Psoas muscle (tissue), 8 donors: ENCODE data around the gene FGFR2. TPM values are rescaled to one million over a fixed set of nuclear protein-coding genes. Genes with fewer than 3 reads are reported as not detected.

Source experiments
- ATAC-seq, 4 donors: fragments of 200-7000 bp; cut with Tn5 transposase; one replicate each; pipeline ENCODE4 v1.9.1; 2020; ENCODE audit warnings: moderate library complexity in 3 of 4, mild to moderate bottlenecking in 2 of 4
- DNase-seq, 2 donors: peaks; one replicate each; pipeline ENCODE4 v3.0.0-alpha.2; 2020
- H3K27ac ChIP-seq: fragments of 200-600 bp; one replicate; pipeline ENCODE4 v1.8.0; 2022
- H3K27me3 ChIP-seq, 3 donors: fragments of 200-600 bp in 1 of 3; one replicate each; pipeline versions ENCODE4 v1.6.1 to v1.8.0; 2013 to 2022; ENCODE audit warnings: low read length in 2 of 3, mild to moderate bottlenecking in 2 of 3, moderate library complexity in 1 of 3; ENCODE audit not compliant: insufficient read depth in 3 of 3
- H3K36me3 ChIP-seq, 2 donors: fragments of 200-600 bp in 1 of 2; one replicate each; pipeline versions ENCODE4 v1.6.1 to v1.8.0; 2013 to 2022; ENCODE audit warnings: low read depth in 1 of 2, mild to moderate bottlenecking in 1 of 2, moderate library complexity in 1 of 2; ENCODE audit not compliant: insufficient read depth in 1 of 2
- H3K4me1 ChIP-seq: fragments of 200-600 bp; one replicate; pipeline ENCODE4 v1.8.0; 2022
- H3K4me3 ChIP-seq: fragments of 200-600 bp; one replicate; pipeline ENCODE4 v1.8.0; 2022; ENCODE audit warnings: mild to moderate bottlenecking
- H3K9me3 ChIP-seq: fragments of 200-600 bp; one replicate; pipeline ENCODE4 v1.8.0; 2022
- CTCF ChIP-seq: fragments of 200-600 bp; IDR thresholded peaks from one replicate; pipeline ENCODE4 v1.8.0; 2022; ENCODE audit warnings: antibody characterized with exemption
- WGBS, 3 donors: extraction: QIAGEN DNeasy Blood & Tissue Kit; methylation state at CpG; one replicate each; pipeline versions ENCODE4 v1.1.6 to v1.1.7; 2013; 5-methylcytosine and 5-hydroxymethylcytosine counted together
- intact Hi-C, 2 donors: fragments of 100-400 bp; cut with DNase I; formaldehyde crosslinking; loops; one replicate each; pipeline versions ENCODE4 v1.11.0 to v1.14.2; 2022
- polyA plus RNA-seq, 3 donors: library from polyadenylated mRNA; stranded (reverse); fragments of 200-250 nt; gene quantifications; one replicate each; pipeline ENCODE4 v1.2.3, GENCODE V29; 2013
- total RNA-seq, 4 donors: library from RNA; stranded (reverse); fragmentation: NEBNext Ultra II Directional in 2 of 4; extraction: Animal tissue kit (Norgen Biotek cat#: 25700) in 2 of 4; gene quantifications; one replicate each; pipeline versions ENCODE4 v1.2.1 to v1.2.4, GENCODE V29; 2021 to 2023
- donor health status: healthy with polysubstance abuse.
- donor health status: DM: no; HTN: no; CAD: no; lungs with moderate emphysema.
- donor health status: Bipolar disorder and iron deficiency.
- donor health status: healthy.
- donor health status: DM: yes; HTN: yes; CAD: no.
- donor health status: DM: no; HTN: no; CAD: no.
- donor health status: DM: no; HTN: no; CAD: no.
- donor health status: DM: yes; HTN: yes; CAD: no.

Gene FGFR2
- total and polyA plus RNA-seq, 7 donors = 0.08 to 0.50 (median 0.20) TPM; not detected in 2

GRCh38 chr10:121500701-121501332, 97.4 kb downstream of the FGFR2 start:
- 24 to 31% (median 28%) methylated on average over 16 of the region's 16 CpGs for WGBS, 3 donors
- Histone ChIP-seq H3K9me3 (no peaks in the 10 kb centered on the region), H3K4me3 (no peak overlapping the region), H3K27ac (no peak overlapping the region), H3K4me1 (no peaks in the 10 kb centered on the region), H3K27me3 (peaks cover 5 to 15% (median 7%) of the 10 kb centered on the region in 3 donors), H3K36me3 (no peaks in the 10 kb centered on the region)
- intact Hi-C loops = no loop called here
- DNase-seq = no peak
- no peak for TF ChIP-seq CTCF
- no peak for ATAC-seq

GRCh38 chr10:121497513-121498470, 100.5 kb downstream of the FGFR2 start:
- 57 to 66% (median 65%) methylated on average over 14 of the region's 14 CpGs for WGBS, 3 donors

GRCh38 chr10:121495719-121496118, 102.5 kb downstream of the FGFR2 start:
- no peaks in the 10 kb centered on the region for H3K36me3 ChIP-seq
- no peak for TF ChIP-seq CTCF
- ATAC-seq (no peak), DNase-seq (no peak)
- no peaks in the 10 kb centered on the region for H3K4me1 ChIP-seq
- 68 to 74% (median 71%) methylated on average over 9 of the region's 9 CpGs for WGBS, 3 donors
- H3K27ac ChIP-seq = no peak overlapping the region
- peaks cover 3 to 13% (median 5%) of the 10 kb centered on the region in 3 donors for H3K27me3 ChIP-seq
- no peak overlapping the region for H3K4me3 ChIP-seq
- no peaks in the 10 kb centered on the region for H3K9me3 ChIP-seq
- intact Hi-C loops = no loop called here

More at GRCh38 chr10:121497513-121498470, 100.5 kb downstream of the FGFR2 start:
- H3K27ac ChIP-seq = no peak overlapping the region
- no peak overlapping the region for H3K4me3 ChIP-seq
- ATAC-seq = no peak
- no peaks in the 10 kb centered on the region for H3K9me3 ChIP-seq
- no peak for TF ChIP-seq CTCF
- no peaks in the 10 kb centered on the region for H3K4me1 ChIP-seq
- no peaks in the 10 kb centered on the region for H3K36me3 ChIP-seq
- intact Hi-C loops = no loop called here
- DNase-seq = no peak
- H3K27me3 ChIP-seq = peaks cover 3 to 20% (median 7%) of the 10 kb centered on the region in 3 donors

- intact Hi-C loops = no loop called here
- H3K27me3 ChIP-seq = peaks cover 3 to 5% (median 5%) of the 10 kb centered on the region in 3 donors
- WGBS, 3 donors = 68 to 76% (median 70%) methylated on average over 2 of the region's 2 CpGs
- H3K4me1 ChIP-seq = no peaks in the 10 kb centered on the region
- no peak for ATAC-seq
- no peaks in the 10 kb centered on the region for H3K36me3 ChIP-seq
- H3K27ac ChIP-seq = no peak overlapping the region
- no peaks in the 10 kb centered on the region for H3K9me3 ChIP-seq
- H3K4me3 ChIP-seq = no peak overlapping the region
- no peak for DNase-seq
- no peak for TF ChIP-seq CTCF
Observed at GRCh38 chr10:121494296-121494695, 103.9 kb downstream of the FGFR2 start.
